ENCODE data around the gene TTC12. TPM values are rescaled to one million over a fixed set of nuclear protein-coding genes. Genes with fewer than 3 reads are reported as not detected.

Gene TTC12
- total RNA-seq, 1 experiment from 2014 or later = 17.2 TPM

- DNase-seq (ENCODE audit: extremely low read depth, low read depth) = no peak
These were observed 84.5 kb downstream of the TTC12 start for GRCh38 chr11:113398669-113399430.

DNA sequence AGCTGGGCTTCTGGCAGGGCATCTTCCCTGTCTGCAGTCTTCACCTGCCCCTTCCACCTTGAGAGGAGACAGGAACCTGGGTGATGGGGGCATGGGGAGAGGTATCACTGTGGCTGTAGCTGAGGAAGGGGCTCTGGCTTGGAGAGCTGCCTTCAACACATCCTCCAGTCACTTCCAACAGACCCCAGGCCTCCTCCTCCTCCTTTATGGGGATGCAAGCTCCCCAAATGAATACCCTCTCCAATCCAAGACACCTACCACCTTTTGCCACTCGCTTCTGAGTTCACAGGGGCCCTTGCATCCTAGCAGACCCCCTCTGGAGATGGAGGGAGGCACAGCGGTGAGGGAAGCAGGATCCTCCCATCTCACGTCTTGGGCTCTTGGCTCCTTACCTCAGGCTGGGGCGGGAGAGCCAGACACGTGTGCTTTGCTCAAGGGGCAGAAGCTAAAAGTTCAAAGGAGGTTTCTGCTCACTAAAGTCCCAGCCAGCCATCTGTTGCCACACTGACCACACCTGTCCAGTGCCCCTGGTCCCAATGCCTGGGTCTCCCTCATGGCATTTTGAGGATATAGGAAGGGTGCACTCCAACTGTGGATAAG is 86.3 kb downstream of the TTC12 start:
- no peak for DNase-seq (ENCODE audit: extremely low read depth, low read depth)

- DNase-seq (ENCODE audit: extremely low read depth, low read depth) = peak; percentile 5
These were observed 87.3 kb downstream of the TTC12 start for GRCh38 chr11:113401718-113402117.

DNA sequence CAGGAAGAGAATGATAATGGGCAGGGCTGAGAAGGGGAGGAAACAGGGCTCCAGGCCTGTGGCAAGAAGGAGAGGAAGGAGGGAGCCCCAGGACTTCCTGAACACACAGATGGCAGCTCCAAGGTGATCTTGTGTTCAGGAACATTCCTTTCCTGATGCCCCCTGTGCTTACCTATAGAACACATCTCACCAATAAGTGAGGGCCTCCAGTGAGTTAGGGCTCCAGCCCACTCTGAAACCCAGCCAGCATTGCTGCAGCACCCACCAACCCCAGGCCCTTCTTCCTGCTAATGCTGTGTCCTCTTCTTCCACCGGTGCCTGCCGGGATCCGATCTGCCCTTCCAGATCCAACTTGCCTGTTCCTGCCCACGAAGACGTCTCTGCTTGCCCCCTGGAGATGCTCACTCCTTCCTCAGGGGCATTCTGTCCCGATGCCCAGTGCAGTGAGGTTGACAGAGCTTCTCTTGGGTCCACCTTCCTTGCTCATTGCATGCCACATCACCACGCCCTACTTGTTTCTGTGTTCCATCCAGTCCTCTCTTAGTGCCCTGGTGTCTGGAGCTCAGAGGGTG is 90.6 kb downstream of the TTC12 start:
- DNase-seq (ENCODE audit: extremely low read depth, low read depth) = no peak

DNA sequence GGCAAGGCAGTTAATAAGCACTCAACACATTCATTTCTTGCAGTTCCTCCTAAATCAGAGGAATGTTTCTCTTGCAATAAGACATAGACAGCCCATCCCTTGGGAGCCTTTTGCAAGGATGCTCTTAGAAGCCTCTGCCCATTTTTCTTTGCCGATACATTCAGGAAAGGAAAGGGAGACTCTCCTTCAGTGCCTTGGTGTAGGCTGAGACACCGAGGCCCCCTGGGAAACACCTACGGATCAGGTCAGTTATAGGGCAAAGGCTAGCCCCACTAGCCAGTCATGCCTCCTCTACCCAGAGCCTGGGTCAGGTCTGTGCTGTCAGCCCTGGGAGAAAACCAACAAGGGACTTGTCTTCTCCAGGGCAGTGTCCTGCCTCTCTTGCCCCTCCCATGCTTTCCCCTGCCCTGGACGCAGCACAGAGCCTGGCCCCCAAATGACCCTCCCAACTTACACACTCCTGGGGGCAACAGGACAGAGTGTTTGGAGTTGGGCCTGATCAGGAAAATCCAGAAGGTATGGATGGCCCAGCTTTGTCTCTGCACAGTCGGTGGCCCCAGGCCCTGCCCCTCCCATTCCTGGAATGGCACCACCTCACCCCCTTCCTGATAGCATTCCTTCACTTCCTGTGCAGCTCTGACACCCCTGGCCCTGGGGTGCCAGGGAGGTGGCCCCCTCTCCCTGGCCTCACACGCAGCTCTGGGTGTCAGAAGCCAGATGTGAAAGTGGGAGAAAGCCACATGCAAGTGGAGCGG is 91.5 kb downstream of the TTC12 start:
- DNase-seq (ENCODE audit: extremely low read depth, low read depth) = no peak

DNA sequence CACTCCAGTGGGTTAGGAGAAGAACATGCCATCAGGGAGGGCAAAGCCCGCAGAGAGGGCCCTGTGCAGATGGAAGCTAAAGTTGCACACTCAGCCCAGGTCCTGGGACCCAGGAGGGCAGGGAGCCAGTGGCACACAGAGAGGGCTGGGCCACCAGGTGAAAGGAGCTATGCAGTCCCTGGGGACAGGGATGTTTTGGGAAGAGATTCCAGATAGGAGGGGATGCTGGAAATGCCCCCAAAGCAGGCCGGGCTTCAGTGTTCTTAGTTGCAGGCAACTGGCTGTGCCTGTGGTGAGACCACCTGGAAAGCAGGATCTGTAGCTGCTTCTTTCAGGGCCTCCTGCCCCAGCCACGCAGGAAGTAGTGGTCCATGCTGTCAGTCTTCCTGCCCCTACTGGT is 92.8 kb downstream of the TTC12 start:
- no peak for DNase-seq (ENCODE audit: extremely low read depth, low read depth)

GRCh38 chr11:113408206-113408605 is 93.8 kb downstream of the TTC12 start:
- DNase-seq (ENCODE audit: extremely low read depth, low read depth) = no peak

GRCh38 chr11:113408887-113409286 is 94.5 kb downstream of the TTC12 start:
- DNase-seq (ENCODE audit: extremely low read depth, low read depth) = no peak

GRCh38 chr11:113409526-113409925 is 95.1 kb downstream of the TTC12 start:
- no peak for DNase-seq (ENCODE audit: extremely low read depth, low read depth)

DNA sequence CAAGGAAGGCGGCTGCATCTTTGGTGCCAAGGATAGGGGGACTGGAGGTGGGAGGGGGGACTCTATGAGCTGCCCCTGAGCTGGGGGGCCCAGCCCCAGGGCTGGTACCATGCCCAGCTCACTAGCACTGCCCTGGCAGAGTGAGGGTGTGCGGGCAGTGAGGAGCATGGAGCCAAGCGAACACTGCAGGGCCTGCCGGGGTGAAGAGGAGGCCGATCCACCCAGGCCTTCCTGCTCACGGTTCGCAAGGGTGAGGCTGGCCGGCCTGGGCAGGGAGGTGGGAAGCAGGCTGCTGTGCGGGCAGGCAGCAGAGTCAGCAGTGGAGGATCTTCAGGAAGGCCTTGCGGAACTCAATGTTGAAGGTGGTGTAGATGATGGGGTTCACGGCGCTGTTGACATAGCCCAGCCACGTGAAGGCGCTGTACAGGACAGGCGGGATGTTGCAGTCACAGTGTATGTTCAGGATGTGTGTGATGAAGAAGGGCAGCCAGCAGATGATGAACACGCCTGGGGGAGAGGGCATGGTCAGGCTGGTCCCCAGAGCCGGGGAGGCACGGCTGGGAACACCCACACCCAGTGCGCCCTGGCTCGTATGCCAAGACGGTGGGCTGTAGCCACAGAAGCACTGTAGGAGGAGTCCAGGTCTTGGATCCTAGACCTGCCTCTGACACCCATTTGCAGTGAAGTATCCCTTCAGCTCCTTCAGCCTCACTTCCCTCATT is 96.2 kb downstream of the TTC12 start:
- DNase-seq (ENCODE audit: extremely low read depth, low read depth) = no peak

GRCh38 chr11:113411536-113411935 is 97.2 kb downstream of the TTC12 start:
- no peak for DNase-seq (ENCODE audit: extremely low read depth, low read depth)

DNA sequence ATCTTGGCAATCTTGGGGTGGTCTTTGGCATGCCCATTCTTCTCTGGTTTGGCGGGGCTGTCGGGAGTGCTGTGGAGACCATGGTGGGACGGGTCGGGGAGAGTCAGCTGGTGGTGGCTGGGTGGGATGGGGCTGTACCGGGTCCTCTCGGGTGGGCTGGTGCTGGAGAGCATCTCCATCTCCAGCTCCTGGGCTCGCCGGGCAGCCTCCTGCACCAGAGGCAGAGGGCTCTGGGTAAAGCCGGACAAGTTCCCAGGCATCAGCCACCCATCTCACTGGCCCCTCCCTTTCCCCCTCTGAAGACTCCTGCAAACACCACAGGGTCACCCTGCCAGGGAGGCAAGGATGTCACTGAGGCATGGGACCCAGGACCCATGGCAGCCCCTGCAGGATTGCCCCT is 98.3 kb downstream of the TTC12 start:
- no peak for DNase-seq (ENCODE audit: extremely low read depth, low read depth)

GRCh38 chr11:113415343-113415742 is 101.0 kb downstream of the TTC12 start:
- no peak for DNase-seq (ENCODE audit: extremely low read depth, low read depth)

Other genes starting within 250 kb of the TTC12 start
- 0.12 TPM in 1 of 2 replicates, not detected in the other for gene ANKK1, start 73.2 kb downstream of the TTC12 start, total RNA-seq (2014; rRNA removed; shearing (Covaris generic))
- gene DRD2, start 160.8 kb downstream of the TTC12 start, total RNA-seq (2014; rRNA removed; shearing (Covaris generic)) = not detected in 2 replicates